A204.1 (cell line): ENCODE measurements around the gene TELO2.

Experiments used
- FAIRE-seq: peaks from 2 replicates; lab custom pipeline; 2012; peaks lifted over from hg19 to GRCh38; lab: Jason Lieb, UNC

The TELO2 gene

DNA sequence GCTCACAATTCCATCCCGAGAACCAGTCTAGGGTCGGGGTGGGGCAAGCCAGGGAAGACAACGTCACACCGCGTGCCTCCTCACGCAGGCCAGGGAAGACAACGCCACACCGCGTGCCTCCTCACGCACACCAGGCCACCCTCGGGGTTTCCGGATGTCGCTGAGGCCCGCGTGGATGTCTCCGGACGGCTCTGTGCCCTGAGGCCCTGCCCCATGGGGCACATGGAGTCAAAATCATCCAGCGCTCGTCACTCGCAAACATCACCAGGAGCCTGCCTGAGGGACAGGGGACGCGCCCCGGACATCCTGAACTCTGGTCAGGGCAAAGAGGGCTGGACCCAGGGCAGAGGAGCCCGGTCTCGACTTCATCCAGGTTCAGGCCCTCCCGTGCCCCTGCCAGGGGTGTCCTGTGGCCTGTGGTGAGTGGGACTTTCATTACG, 44.0 kb downstream of the TELO2 start:
- no peak for FAIRE-seq

DNA sequence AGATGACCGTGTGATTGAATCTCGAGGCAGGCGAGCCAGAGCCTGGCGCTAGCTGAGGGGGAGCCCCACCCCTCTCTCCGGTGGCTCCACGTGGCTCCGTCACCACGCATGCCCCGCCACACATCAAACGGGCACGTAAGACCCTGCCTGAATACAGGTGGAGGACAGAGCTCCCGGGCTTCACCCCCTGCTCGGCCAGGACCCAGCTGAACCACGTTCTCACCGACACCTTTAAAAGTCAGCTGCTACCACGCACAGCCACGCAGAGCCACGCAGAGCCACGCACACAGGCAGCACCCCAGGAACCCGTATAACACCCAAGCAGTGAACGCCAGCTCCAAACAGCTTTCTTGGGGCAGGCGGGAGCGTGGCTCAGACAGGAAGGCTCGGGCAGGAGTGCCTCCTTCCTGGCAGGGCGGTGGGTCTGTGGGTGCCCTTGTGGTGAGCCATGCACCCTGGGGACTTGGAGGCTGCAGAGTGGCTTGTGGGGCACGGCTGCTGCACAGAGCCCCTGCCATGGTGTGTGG, 44.7 kb downstream of the TELO2 start:
- no peak for FAIRE-seq

DNA sequence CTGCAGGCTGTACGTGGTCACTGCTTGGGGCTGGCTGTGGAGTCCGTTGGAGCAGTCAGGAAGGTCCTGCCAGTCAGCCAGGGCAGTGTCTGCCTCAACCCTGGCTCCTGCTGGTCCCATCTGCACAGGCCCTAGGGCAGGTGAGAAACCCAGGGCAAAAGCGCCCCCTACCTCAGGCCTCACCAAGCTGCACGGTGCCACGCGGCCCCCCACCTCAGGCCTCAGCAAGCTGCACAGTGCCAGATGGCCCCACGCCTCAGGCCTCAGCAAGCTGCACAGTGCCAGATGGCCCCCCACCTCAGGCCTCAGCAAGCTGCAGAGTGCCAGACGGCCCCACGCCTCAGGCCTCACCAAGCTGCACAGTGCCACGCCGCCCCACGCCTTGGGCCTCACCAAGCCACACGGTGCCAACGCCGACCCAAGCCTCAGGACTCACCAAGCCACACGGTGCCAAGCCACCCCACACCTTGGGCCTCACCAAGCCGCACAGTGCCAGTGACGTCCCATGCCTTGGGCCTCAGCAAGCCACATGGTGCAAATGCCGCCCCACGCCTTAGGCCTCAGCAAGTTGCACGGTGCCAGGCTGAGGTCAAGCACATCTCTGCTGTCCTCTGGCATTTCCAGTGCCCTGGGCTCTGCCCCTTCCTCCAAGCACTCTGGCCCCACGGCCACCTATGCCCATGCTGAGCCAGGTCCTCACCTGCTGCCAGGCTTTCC, 45.8 kb downstream of the TELO2 start:
- no peak for FAIRE-seq

DNA sequence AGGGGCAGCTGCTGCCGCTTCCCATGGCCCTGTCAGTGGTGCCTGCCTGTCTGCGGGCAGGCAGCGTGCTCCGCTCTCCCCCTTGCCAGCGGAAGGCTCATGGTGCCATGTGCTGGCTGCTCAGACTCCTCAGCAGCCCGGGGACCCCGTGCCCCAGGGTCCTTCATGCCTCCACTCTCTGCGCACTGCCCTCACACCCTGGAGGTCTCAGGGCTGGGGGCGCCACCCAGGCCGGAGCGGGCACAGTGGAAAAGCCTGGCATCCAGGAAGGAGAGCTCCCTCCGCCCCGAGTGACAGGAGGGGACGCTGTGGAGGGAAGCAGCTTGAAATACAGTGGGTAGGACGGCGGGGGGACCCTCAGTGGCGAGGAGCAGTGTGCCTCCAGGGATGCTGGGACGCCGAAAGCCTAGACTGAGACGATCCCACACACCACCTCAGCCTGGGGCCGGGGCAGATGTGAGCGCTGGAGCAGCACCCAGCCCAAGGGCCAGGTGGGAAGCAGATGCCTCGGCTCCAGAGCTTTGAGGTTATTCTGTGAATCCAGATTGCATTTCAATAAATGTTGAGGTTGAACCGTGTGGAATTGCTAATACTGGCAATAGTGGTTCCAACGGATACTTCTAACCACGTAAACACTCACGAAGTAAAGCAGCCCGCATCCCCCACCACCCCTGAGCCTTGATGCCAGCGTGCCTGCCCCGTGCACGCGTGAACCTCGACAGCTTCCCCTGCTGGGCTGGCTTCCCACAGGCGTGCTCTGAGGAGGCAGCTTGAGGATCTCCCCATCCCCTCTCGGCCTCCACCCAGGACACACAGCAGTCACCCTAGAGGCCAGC, 46.8 kb downstream of the TELO2 start:
- no peak for FAIRE-seq

DNA sequence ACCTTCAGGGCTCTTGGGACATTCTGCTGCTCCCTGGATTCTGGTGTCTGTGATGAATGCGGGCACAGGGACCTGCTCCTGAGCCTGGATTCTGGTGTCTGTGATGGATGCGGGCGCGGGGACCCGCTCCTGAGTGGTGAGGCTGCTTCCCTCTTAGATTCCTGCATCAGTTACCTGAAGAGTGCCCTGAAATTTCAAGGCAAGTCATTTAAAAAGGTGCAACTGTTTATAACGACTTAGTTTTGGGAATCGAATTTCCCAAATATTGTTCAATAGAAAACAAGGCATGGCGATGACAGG, 47.3 kb downstream of the TELO2 start:
- FAIRE-seq = no peak

DNA sequence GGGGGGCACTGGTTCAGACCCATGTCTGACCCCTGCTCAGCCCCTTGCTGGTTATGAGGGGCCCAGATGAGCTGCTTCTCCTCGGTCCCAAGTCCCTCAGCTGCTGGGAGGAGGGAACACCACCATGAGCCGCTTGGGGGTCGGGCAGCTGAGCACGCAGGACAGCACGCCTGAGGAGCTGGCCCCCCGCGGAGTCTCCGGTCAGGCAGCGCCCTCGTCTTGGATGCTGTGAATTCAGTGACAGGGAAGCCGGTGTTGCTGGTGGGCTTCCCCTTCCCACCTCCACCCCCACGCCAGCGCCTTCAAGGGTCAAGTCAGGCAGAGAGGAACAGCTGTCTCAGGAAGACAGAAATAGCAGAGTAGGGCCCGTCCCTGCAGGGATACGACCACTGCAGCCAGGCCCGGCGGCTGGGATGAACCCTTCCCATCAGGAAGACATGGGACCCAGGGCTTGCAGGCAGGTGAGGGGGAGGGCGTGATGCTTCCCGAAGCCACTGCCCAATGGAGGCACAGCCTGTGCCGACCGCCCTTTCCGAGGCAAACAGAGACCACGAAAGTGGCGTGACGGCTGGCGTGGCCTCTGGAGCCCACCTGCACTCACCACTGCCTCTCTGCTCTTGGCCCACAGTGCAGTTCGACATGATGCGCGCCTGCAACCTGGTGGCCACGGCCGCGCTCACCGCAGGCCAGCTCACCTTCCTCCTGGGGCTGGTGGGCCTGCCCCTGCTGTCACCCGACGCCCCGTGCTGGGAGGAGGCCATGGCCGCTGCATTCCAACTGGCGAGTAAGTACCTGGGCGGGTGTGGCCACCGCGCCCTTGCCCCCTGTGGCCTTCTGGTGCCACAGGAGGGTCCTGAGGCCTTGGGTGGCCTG, 48.4 kb downstream of the TELO2 start:
- no peak for FAIRE-seq

DNA sequence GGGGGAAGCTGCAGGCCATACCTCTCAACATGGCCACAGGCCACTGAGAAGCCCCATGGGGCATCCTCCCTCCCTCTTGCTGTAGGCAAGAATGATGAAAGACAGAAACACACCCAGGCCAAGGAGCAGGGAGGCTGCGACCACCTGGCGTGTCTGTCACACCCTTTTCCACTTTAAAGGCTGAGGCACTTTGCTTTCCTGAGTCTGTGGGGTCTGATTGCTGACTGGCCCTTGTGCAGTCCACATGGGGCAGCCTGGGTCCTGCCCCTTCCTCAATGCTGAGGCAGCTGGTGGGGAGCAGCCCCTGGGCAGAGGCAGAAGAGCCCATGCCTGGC, 49.0 kb downstream of the TELO2 start:
- no peak for FAIRE-seq

DNA sequence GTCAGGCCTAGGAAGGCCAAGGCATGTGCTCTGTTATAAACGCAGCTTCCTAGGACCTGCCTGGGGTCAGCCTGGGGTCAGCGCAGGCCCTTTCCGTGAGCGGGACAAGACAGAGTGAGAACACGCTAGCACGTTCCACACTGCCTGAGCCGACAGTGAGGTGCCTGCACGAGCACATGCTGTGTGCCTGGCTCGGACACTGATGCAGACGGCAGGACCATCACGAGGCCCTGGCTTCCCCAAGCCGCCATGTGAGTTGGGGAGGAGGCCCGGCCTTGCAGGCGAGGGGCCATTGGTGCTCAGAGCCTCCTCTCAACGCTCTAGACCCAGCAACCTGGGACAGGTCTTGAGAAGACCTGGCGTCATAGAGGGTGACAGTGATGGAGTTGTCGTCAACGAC, 49.4 kb downstream of the TELO2 start:
- FAIRE-seq = no peak

DNA sequence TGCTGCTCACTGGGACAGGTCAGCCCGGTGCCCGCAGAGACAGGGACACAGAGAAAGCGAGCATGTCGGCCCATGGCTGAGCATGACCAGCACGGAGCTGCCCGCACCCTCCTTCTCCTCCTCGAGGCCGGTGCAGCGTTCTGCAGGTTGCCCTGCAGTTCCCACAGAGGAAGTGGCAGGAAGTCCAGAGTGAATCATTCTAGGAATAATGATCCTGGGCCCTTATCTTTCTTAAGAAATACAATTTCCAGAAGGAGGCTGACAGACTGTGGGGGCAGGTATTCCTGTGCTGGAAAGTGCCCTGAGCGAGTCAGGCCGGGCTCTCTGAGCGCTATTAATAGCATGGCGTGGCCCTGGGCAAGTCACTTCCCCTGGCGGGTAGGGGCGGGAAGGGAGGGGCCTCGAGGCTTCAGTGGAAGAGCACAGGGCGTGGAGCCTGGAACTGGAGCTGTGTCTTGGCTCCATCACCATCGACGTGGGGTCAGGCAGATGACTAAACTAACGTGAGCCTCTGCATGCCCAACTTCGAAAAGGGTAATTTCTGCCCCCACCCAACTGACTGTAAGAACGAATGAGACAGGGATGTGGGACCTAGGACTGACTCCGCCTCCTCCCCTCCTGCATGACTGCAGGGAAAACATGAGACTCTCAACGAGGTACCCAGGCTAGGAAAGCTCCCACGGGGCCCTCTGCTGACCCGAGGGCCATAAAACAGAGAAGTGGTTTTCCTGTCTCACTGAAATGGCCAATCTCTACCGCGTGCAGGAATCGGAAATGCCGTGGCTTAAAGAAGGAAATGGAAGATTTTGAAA, 50.1 kb downstream of the TELO2 start:
- FAIRE-seq = no peak

DNA sequence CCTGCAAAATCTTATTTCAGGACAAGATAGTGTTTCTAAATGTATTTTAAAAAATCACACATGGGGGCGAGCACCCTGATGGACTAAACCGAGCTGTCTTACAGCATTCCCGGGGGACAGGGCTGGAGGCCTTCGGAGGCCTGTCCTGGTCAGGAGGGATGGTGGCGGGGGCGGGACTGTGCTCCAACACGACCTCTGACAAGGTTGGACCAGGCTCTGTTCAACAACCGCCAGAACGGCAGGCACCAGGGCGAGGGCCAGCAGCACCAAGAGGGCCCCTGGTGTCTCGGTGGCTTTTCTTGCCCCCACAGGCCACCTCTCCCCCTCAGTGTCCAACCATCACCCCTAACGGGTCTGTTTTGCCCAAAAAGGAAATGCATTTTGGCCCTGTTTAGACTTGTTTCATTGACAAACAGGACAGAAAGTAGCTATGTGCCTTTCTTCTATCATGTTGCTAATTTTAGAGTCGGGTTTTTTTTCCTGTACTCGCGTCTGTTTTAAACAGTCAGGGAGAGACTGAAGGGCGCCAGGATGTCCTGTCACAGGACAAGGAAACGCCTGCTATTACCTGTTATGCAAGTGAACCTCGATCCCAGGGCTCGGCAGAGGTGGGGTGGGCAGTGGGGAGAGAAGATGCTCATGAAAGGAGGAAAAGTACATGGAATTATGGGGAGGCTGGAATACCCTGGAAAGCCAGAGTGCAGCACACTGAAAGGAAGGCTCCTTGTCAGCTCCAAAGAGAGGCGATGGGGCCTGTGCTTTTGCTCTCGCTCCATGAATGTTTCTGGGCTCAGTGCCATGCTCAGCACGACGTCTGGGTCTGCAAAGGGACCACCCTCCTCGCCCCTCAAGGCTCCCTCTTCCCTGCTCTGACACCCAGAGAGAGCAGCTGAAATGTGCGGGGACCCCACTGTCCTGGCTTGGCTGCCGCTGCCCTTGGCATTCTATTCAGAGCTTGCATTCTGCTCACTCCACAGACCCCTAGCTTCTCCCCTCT, 52.2 kb downstream of the TELO2 start:
- FAIRE-seq = no peak

DNA sequence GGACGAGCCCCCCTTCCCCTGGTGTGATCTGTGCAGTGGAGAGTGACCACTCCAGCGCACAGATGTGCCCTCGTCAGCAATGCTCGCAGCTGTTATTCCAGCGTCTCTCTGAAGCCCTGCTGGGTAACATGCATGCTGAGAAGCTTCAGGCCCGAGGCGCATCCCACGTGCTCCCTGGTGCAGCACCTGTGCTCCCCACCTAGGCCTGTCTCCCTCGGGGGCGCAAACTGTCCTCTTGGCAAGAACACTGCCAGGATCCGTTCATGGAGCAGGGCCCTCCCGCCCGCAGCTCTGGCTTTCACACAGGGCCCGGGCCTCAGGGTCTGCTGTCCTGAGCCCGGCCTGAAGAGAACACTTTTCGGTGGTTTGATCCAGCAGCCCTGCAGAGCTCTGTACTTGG, 53.3 kb downstream of the TELO2 start:
- FAIRE-seq = no peak

DNA sequence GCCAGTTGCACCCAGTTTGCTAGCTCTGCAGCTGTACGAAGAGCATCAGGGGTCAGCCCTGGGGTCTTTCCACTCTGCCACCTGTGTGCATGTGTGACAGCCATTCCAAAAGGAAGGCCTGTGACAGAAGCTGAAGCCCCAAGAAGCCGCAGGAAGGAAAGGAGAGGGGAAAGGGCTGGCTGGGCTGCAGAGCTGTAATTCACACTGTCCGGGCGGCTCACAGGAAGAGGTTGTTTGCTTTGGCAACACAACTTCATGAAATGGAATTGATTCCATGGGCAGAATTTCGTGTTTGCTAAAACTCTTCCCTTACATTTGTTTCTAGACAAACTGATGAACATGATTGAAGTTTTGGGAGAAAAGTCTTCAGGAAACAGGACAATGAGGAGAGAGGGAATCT, 55.1 kb downstream of the TELO2 start:
- no peak for FAIRE-seq

DNA sequence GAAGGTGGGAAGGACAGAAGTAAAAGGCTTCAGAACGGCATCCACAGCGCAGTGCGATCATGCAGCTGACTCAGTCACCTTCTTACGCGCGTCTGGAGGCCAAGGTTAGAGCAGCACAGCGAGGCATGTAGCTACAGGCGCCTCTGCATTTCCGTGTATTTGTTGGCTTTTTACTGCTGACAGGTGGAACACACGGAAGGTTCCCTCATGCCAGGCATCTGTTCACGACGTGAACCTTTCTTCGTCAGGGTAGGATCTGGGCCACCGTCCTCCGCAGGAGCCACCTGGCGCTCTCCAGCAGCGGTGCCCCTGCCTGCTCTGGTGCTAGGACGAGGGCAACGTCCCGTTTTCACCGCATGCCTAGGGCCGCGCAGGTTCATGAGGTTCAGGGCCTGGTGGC, 55.6 kb downstream of the TELO2 start:
- no peak for FAIRE-seq

DNA sequence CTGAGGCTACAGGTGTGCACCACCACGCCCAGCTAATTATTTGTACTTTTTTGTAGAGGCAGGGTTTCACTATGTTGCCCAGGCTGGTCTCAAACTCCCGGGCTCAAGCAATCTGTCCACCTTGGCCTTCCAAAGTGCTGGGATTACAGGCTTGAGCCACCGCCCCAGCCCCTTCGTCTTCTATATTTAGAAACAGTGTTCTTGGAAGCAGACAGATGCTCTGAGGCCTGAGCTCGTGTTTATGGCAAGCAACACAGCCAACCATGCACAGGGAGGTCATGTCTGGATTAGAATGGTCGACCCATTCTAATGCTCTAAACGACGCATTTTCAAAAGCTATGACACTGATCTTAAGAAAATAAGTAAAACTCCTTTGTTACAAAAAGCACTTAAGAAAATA, 56.9 kb downstream of the TELO2 start:
- no peak for FAIRE-seq

DNA sequence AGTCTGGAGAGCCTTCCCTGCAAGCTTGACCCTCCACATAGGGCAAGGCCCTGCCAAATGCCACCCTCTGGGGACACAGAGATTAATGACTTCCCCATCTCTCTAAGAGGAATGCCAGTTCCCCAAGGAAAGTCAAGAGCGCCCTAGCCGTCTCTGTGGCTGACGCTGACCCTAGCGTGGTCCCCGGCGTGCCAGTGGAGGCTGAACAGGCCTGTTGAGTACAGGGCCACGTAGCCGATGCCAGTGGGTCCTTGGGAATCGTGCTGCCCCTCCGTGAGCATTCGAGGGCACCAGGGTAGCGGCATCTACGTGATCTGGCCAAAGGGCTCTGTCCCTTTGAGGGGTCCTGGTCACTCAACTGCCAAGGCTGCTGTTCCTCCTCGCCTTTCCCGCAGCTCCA, 57.5 kb downstream of the TELO2 start:
- FAIRE-seq = no peak

DNA sequence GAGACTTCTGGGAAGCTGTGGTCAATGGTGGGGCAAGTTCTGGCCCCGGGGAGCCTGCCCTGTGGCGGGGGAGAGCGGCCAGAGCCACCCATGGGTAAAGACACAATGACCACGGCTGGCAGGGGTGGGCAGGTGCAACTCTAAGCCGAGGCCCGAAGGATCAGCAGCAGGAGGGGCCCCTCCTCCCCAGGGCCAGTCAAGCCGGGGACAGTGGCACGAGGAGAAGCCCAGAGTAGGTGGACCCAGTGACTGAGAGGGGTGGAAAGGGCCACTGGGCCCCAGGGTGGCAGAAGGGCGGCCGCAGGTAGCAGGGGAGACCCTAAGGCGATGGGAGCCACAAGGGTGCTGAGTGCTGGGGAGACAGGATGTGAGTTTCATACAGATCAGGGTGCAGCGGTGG, 58.0 kb downstream of the TELO2 start:
- no peak for FAIRE-seq

DNA sequence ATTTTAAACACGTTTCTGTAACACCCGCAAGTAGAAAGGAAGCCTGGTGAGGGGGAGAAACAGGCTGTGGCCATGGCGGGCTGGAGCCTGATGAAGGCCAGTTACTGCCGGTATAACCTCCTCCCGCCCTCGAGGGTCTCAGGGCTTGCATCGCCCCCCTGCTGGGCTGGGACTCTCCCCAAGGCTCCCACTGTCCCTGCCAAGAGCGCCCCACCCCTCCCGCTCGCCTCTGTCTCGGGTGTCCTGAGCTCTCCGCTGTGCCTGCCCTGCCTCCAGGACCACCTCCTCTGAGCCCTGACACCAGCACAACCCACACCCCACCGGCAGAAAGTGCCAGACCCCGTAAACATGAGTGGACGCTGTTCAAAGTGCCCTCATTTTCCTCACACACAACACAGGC, 59.0 kb downstream of the TELO2 start:
- no peak for FAIRE-seq

DNA sequence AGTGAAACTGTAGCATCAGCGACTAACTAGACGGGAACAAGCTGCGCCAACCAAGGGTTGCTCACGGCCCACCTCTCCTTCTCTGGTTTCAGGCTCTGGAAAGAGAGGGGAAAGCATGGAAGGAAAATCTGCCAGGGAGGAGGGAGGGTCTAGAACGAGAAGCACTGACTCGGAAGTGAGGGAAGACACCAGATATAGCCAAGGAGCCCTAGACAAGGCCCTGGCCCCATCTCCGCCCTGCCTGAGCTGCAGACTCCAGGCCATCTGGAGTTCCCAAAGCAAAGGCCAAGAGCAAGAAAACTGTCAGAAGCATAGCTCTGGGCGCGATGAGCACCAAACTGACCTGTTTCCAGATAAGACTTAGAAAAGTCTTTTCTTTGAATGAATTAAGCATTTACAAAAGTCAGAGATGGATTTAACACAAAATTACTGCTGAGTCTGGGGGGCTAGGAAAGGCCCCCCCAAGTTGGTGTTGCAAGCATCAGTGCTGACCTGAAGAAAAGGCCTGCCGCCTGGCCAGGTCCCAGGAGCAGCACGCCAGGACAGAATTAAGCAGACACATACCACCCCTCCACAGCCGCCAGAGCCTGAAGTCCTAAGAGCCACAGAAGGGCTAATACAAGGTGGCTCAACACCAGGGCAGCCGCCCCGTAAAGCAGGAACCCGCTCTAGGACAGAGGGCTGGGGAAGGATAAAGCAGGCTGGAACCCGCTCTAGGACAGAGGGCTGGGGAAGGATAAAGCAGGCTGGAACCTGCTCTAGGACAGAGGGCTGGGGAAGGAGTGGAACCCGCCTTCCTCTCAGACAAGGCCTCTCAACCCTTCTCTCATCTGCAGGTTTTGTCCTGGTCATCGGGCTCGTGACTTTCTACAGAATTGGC, 61.0 kb downstream of the TELO2 start:
- no peak for FAIRE-seq

DNA sequence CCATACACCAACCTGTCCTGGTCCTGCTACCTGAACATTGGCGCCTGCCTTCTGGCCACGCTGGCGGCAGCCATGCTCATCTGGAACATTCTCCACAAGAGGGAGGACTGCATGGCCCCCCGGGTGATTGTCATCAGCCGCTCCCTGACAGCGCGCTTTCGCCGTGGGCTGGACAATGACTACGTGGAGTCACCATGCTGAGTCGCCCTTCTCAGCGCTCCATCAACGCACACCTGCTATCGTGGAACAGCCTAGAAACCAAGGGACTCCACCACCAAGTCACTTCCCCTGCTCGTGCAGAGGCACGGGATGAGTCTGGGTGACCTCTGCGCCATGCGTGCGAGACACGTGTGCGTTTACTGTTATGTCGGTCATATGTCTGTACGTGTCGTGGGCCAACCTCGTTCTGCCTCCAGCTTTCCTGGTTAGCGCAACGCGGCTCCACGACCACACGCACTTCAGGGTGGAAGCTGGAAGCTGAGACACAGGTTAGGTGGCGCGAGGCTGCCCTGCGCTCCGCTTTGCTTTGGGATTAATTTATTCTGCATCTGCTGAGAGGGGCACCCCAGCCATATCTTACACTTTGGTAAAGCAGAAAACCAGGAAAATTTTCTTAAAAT, 61.8 kb downstream of the TELO2 start:
- FAIRE-seq = no peak
